Renal cortex interstitium (tissue), 11 donors: ENCODE measurements around the gene FBXW7. TPM values are rescaled to one million over a fixed set of nuclear protein-coding genes. Genes with fewer than 3 reads are reported as not detected.

ENCODE experiments used
- DNase-seq, 11 donors: peaks; one replicate each; pipeline ENCODE4 v3.0.0-alpha.2; 2013; ENCODE audit warnings: low read depth in 9 of 11, low spot score in 4 of 11; ENCODE audit errors: extremely low read depth in 1 of 11
- polyA plus RNA-seq, 3 donors: library from polyadenylated mRNA; unstranded; fragments of 120-200 nt; gene quantifications; one replicate each; pipeline ENCODE4 v1.2.1, GENCODE V29; 2013; ENCODE audit not compliant: insufficient read length in 3 of 3

FBXW7 gene
- polyA plus RNA-seq, 3 donors = 26.6 to 37.9 (median 37.7) TPM

DNA sequence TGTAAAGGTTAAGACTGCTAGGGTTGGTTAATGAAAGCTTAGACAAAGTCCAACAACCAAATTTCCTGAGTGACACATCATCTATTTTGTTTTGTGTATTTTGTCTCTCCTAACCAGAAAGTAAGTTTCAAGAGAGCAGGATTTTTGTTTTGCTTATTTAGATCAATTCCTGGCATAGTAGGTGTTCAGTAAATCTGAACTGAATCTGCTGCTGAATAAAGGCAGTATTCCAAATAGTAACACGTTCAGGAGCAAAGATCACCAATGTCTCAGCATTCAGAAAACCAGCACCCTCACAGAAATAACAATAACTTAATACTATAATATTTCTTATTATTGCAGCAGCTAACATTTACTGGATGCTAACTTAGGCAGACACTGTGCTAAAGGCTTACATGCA, 12.2 kb downstream of the FBXW7 start:
- DNase-seq = no peak

- no peak for DNase-seq
Observed at GRCh38 chr4:152522754-152523153, 13.1 kb downstream of the FBXW7 start.

GRCh38 chr4:152522245-152522644, 13.6 kb downstream of the FBXW7 start:
- no peak for DNase-seq

- DNase-seq = no peak
Observed at GRCh38 chr4:152516156-152516555, 19.7 kb downstream of the FBXW7 start.

- no peak for DNase-seq
Observed at GRCh38 chr4:152515678-152516077, 20.2 kb downstream of the FBXW7 start.

DNA sequence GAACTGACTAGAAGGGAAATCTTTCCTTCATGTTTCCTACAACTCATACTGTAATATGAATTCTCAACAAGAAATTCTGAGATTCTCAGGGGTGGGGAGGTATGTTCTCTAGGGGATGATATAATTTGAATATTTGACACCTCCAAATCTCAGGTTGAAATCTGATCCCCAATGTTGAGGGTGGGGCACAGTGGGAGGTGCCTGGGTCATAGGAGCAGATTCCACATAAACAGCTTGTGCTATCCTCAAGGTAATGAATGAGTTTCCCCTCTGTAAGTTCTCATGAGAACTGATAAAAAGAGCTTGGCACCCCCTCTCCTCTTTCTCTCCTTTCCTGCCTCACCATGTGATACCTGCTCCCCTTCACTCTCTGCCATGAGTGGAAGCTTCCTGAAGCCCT, 21.5 kb downstream of the FBXW7 start:
- no peak for DNase-seq

GRCh38 chr4:152513078-152513477, 22.8 kb downstream of the FBXW7 start:
- DNase-seq = no peak

DNA sequence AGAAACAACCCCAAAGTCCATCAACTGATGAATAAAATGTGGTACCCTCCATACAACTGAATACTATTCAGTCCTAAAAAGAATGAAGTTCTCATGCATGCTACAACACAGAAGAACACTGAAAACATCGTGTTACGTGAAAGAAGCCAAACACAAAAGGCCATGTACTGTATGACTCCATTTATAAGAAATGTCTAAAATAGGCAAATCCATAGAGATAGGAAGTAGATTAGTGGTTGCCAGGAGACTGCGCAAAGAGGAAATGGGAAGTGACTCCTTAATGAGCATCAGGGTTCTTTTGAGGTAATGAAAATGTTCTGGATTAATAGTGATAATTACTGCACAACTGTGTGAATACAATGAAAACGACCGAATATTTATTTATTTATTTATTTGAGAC, 23.4 kb downstream of the FBXW7 start:
- no peak for DNase-seq

- DNase-seq = no peak
Observed at GRCh38 chr4:152510349-152511147, 25.3 kb downstream of the FBXW7 start.

GRCh38 chr4:152509595-152510225, 26.2 kb downstream of the FBXW7 start:
- DNase-seq = no peak

DNA sequence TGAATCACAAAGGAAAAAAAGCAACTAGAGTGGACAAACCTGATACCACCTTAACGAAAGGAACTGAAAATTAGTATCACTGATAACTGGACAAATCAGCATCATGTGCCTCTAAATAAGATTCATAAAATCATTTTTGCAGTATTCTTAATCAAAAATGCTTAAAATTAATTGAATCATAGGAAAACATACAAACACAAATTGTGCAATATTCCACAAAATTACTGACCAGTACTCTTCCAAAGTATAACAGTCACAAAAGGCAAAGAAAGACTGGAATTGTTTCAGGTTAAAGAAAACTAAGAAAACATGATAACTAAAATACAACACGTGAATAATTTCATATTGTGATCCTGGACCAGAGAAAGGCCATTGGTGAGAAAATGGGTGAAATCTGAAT, 27.1 kb downstream of the FBXW7 start:
- no peak for DNase-seq

DNA sequence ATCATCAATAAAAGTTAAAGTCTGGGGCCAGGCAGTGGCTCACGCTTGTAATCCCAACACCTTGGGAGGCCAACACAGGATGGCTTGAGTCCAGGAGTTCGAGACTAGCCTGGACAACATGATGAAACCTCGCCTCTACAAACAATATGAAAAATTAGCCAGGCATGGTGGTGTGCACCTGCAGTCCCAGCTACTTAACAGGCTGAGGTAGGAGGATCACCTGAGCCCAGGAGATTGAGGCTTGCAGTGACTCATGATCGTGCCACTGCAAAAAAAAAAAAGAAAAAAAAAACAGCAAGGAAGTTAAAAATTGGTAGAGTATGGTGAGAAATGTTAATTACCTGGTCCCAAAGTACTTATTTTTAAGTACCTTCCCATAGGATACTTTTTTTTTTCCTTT, 27.5 kb downstream of the FBXW7 start:
- DNase-seq = no peak

DNA sequence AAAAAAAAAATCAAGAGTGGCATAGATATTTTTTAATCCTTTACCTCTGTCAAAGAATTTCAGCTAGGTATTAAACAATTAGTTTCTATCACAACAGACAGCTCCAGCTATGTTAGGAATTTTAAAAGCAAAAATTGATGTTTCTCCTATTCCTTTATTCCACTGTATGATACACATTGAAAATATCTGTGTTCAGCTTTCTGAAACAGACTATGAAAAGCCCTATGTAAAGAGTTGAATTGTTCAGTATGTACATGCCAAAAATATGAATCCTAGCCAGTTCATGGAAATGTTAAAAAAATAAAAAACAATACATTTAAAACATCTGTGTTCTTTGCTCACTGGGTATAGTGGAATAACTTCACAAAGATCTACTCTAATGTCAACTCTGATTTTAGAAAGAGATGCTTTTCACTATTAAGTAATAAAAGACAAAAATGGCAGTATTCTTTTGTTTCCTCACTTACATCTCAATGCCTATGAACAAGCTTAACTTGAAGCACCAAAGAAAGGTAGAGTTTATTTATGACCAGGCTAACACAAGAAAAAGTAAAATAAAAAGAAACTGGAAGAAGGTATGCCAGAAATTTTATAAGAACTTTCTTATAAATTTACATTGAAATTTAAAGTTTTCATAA, 32.1 kb downstream of the FBXW7 start:
- no peak for DNase-seq

DNA sequence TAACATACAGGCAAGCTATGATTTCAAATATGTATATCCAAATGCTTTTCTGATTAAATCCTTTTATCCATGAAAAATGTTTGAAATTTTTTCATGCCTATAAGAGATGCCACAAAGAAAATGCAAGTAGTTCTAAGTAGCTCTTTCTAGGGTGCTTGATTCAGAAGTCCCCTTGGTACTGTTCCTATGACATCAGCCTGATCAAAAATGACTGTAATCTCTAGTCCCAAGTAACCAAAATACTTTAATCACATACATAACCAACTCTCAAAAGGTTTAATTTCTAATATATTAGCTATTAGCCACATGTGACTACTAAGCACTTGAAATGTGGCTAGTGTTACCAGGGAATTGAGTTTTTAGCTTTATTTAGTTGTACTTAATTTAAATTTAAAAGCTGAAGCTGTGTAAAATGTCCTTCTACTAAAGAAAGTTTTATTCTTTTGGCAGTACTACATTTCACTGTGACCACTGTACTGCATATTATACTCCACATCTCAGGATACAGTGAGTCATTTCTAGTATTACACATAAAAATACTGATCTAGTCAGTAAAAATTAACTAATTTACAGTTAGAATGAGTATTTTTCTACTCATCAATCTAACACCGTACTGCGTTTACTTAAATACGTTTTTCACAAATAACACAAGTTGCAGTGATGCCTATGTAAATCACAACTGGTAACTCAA, 33.9 kb downstream of the FBXW7 start:
- no peak for DNase-seq

- peak; percentile 66 to 85 (median 77) for DNase-seq
Observed at GRCh38 chr4:152500800-152501434, 35.0 kb downstream of the FBXW7 start.

DNA sequence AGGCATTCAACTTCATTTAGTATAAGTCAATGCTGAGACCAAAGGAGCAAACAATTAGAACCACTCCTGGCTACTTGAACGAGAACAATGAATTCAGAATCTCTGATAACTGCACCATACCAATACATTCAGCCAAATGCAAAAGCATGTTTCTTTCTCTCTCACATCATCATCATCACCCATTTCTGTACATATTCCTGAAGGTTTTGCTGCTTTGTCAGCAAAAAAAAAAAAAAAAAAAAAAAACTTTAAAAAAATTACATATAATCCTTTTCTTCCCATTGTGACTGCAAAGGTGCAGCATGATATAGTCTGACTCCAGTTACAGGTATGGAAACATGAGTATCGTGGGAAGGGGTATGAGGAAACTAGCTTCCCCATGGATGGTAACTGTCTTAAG, 35.6 kb downstream of the FBXW7 start:
- no peak for DNase-seq

GRCh38 chr4:152499344-152499743, 36.5 kb downstream of the FBXW7 start:
- DNase-seq = no peak

DNA sequence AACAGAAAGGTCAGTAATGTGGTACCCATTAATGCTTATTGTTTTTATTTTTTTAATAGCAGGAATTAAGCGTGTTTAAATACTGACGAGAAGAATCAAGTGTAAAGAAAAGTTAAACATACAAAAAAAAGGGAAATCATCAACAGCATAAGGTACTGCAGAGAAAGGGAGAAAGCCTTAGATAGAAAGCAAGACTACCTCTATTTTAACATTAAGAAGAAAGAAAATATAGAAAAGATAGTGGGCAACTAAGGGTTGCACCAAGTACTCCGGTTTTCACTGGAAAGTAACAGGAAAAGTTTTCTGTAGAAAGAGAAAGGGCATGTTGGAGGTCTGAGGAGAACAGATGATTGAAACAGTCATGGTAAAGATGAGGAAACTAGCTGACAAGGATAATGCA, 41.9 kb downstream of the FBXW7 start:
- no peak for DNase-seq

DNA sequence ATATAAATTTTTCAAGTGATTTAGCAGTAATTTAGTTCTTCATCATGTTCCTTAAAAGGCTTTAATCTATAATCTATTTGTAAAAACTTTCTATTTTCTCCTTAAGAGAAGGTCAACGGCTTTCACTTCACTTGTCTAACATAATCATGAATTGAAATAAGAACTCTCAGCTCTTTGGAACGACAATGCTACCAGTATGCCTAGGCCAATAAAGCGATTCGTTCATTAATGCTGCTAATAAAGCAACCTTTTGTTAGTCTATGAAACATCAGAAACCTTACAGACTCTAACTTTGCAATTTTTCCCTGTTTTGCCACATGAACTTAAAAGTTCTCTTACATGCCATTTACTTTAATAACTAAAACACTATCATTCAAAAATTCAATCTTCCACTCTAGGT, 47.6 kb downstream of the FBXW7 start:
- DNase-seq = no peak
